Cardiac muscle cell (in vitro differentiated cells and primary cell): ENCODE measurements around the gene POLDIP2. TPM values are rescaled to one million over a fixed set of nuclear protein-coding genes. Genes with fewer than 3 reads are reported as not detected.
A peak's percentile ranks its signal among the peaks of the same experiment; 100 is the strongest.

Experiments
- DNase-seq, 2 donors: peaks; one replicate each; pipeline versions ENCODE4 v3.0.0 to v3.0.0-alpha.2; 2010 to 2017; ENCODE audit warnings: low read depth in 1 of 2, low spot score in 1 of 2
- H3K27ac ChIP-seq: fragments of 200-600 bp; sonication (generic); 2 replicates; pipeline ENCODE4 v1.5.1; 2016
- H3K27me3 ChIP-seq: fragments of 200-600 bp; sonication (generic); 2 replicates; pipeline ENCODE4 v1.6.0; 2016; ENCODE audit warnings: control low read depth
- H3K36me3 ChIP-seq: fragments of 200-600 bp; sonication (generic); 2 replicates; pipeline ENCODE4 v1.5.1; 2016; ENCODE audit warnings: control low read depth
- H3K4me1 ChIP-seq: fragments of 200-600 bp; sonication (generic); 2 replicates; pipeline ENCODE4 v1.8.1; 2017; ENCODE audit warnings: low read depth, mild to moderate bottlenecking, mixed run types
- H3K4me3 ChIP-seq: fragments of 200-600 bp; sonication (generic); 2 replicates; pipeline ENCODE4 v1.5.1; 2016; ENCODE audit warnings: mild to moderate bottlenecking
- H3K9me3 ChIP-seq: fragments of 200-600 bp; sonication (generic); 2 replicates; pipeline ENCODE4 v1.5.1; 2017; ENCODE audit warnings: low read depth, mild to moderate bottlenecking, control low read depth
- CTCF ChIP-seq: IDR thresholded peaks from 2 replicates; pipeline ENCODE4 v1.5.1; 2012; ENCODE audit warnings: low read depth, mild to moderate bottlenecking, low read length
- polyA plus RNA-seq: library from polyadenylated mRNA; unstranded; fragments of >200 nt; fragmentation: Nextera tagmentation; extraction: Ambion mirVana; gene quantifications from 2 replicates; pipeline ENCODE4 v1.2.1, GENCODE V29; 2016
- total RNA-seq: library from RNA; depleted of rRNA; stranded (reverse); fragments of >200 nt; gene quantifications from 2 replicates; pipeline ENCODE4 v1.2.3, GENCODE V29; 2016

The POLDIP2 gene
- total and polyA plus RNA-seq, 2 experiments from 2014 or later: 124 to 147 TPM

GRCh38 chr17:28347261-28347891 lies 10.0 kb downstream of the POLDIP2 start:
- peak overlapping the region; percentile 88 for H3K27ac ChIP-seq
- H3K36me3 ChIP-seq: peaks cover 61% of the 10 kb centered on the region

GRCh38 chr17:28346746-28347246 lies 10.5 kb downstream of the POLDIP2 start:
- Histone ChIP-seq H3K36me3 (peaks cover 61% of the 10 kb centered on the region), H3K27ac (peak overlapping the region; percentile 88), H3K4me1 (peaks cover 2% of the 10 kb centered on the region), H3K9me3 (no peaks in the 10 kb centered on the region), H3K4me3 (no peak overlapping the region), H3K27me3 (no peaks in the 10 kb centered on the region)
- TF ChIP-seq CTCF: peak; percentile 42
- DNase-seq: peak in 1 of 2 donors; percentile 49

More at GRCh38 chr17:28347261-28347891, 10.0 kb downstream of the POLDIP2 start:
- H3K9me3 ChIP-seq: no peaks in the 10 kb centered on the region
- no peak for TF ChIP-seq CTCF
- no peaks in the 10 kb centered on the region for H3K27me3 ChIP-seq
- DNase-seq: peak in 1 of 2 donors; percentile 94
- peaks cover 2% of the 10 kb centered on the region for H3K4me1 ChIP-seq
- H3K4me3 ChIP-seq: no peak overlapping the region

DNA sequence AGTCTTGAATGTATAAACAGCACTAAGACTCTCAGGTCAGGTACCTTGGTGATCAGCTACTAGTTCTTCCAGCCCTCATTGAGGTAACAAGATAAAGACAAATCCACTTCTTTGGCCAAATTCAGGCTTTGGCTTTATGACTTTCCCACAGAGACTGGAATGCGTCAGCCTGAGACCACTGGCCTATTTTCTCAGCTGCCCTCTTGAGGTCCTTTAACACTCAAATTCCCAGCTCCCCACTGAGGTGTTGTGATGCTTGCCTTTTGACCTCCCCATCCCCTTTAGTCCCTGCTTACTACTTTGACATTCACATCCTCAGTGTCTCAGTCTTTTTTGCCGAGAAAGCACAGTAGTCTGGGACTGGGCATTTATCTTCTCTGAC lies 11.1 kb downstream of the POLDIP2 start:
- Histone ChIP-seq H3K9me3 (no peaks in the 10 kb centered on the region), H3K27ac (peak overlapping the region; percentile 88), H3K4me3 (no peak overlapping the region), H3K27me3 (no peaks in the 10 kb centered on the region), H3K36me3 (peaks cover 61% of the 10 kb centered on the region), H3K4me1 (peaks cover 2% of the 10 kb centered on the region)
- no peak for TF ChIP-seq CTCF
- DNase-seq: peak; percentile 15 to 25

- peaks cover 61% of the 10 kb centered on the region for H3K36me3 ChIP-seq
- no peaks in the 10 kb centered on the region for H3K9me3 ChIP-seq
- H3K27me3 ChIP-seq: no peaks in the 10 kb centered on the region
- peak overlapping the region; percentile 88 for H3K27ac ChIP-seq
- no peak overlapping the region for H3K4me3 ChIP-seq
- TF ChIP-seq CTCF: no peak
- H3K4me1 ChIP-seq: peaks cover 2% of the 10 kb centered on the region
- peak in 1 of 2 donors; percentile 43 for DNase-seq
Measured at GRCh38 chr17:28345419-28346198, 11.7 kb downstream of the POLDIP2 start.

DNA sequence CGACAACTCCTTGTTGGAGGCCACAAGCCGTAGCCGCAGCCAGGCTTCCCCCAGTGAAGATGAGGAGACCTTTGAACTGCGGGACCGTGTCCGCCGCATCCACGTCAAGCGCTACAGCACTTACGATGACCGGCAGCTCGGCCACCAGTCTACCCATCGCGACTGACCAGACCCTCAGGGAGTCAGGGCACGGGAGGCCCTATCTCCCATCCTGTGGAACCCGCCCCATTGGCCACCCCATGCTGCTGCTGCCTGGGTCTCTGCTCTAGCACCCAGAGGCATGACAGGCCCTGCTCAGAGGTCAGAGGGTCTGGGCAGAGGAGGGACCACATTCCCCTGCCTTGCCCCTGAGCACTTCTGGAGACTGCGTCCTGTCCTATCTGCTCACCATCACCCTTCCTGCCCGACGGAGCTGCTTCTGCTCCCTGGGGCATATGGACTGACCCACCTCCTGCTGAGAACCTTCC lies 12.9 kb downstream of the POLDIP2 start:
- H3K27me3 ChIP-seq: no peaks in the 10 kb centered on the region
- TF ChIP-seq CTCF: no peak
- H3K27ac ChIP-seq: peak overlapping the region; percentile 88
- peaks cover 55% of the 10 kb centered on the region for H3K36me3 ChIP-seq
- peaks cover 2% of the 10 kb centered on the region for H3K4me1 ChIP-seq
- DNase-seq: no peak
- H3K9me3 ChIP-seq: no peaks in the 10 kb centered on the region
- H3K4me3 ChIP-seq: no peak overlapping the region
